GM12878 (cell line): ENCODE data around the gene FEM1B.

Source experiments
- SUZ12 ChIP-seq: fragments of 200-600 bp; sonication (generic); IDR thresholded peaks from one replicate; pipeline ENCODE4 v1.6.1; 2018; ENCODE audit warnings: antibody characterized with exemption, mild to moderate bottlenecking; ENCODE audit not compliant: unreplicated experiment
- YY1 ChIP-seq: IDR thresholded peaks from 2 replicates; pipeline ENCODE4 v1.6.1; 2011; ENCODE audit warnings: low read depth, mild to moderate bottlenecking, low read length

- TF ChIP-seq YY1 (no peak), SUZ12 (no peak)
Measured at GRCh38 chr15:68235022-68235421, 42.5 kb upstream of the FEM1B start.
